K562 (cell line): ENCODE measurements around the gene OR7A10.

Experiments used
- MYC ChIP-seq, 2 experiments: fragments of 250-450 bp in 1 of 2; sonication (Bioruptor Pico) in 1 of 2; IDR thresholded peaks; 2 replicates each; pipeline versions ENCODE4 v1.5.1 to v1.6.1; 2012 to 2021; ENCODE audit warnings: low read depth in 2 of 2, borderline replicate concordance in 1 of 2, improper control_type of control experiment in 1 of 2, low read length in 1 of 2, mild to moderate bottlenecking in 1 of 2, moderate library complexity in 1 of 2
- POLR2A ChIP-seq: fragments of 450-650 bp; conservative IDR thresholded peaks from 2 replicates; pipeline ENCODE4 v1.6.1; 2016
- SAP30 ChIP-seq: fragments of 200-600 bp; sonication (generic); IDR thresholded peaks from 2 replicates; pipeline ENCODE4 v1.6.1; 2012; ENCODE audit warnings: borderline replicate concordance, low read depth, mild to moderate bottlenecking, moderate library complexity, low read length, control low read depth, inconsistent platforms; ENCODE audit not compliant: insufficient read depth, poor library complexity, severe bottlenecking
- SP1 ChIP-seq: sonication (generic); formaldehyde crosslinking; IDR thresholded peaks from 2 replicates; pipeline ENCODE4 v1.8.1; 2022; ENCODE audit warnings: mild to moderate bottlenecking, missing genetic modification reagents
- ZNF696 ChIP-seq: fragments of 250-450 bp; sonication (Bioruptor Pico); conservative IDR thresholded peaks from 2 replicates; pipeline ENCODE4 v1.4.0; 2020; ENCODE audit warnings: mild to moderate bottlenecking, moderate library complexity
- TF ChIP-seq, protein P1 (sequence below), 2 experiments: fragments of 450-650 bp in 1 of 2; sonication (generic) in 1 of 2; formaldehyde crosslinking; conservative IDR thresholded peaks; 2 replicates each; pipeline versions ENCODE4 v1.4.0 to v1.8.1; 2020 to 2022; ENCODE audit warnings: mild to moderate bottlenecking in 1 of 2, missing genetic modification reagents in 1 of 2
- TF ChIP-seq, protein P2 (sequence below): sonication (generic); formaldehyde crosslinking; IDR thresholded peaks from 2 replicates; pipeline ENCODE4 v1.8.0; 2023; ENCODE audit warnings: mild to moderate bottlenecking, missing genetic modification reagents
- TF ChIP-seq, protein P3 (sequence below), 3 experiments: IDR thresholded peaks in 2 of 3; conservative IDR thresholded peaks in 1 of 3; 2 replicates each; pipeline ENCODE4 v1.5.1; 2011 to 2012; ENCODE audit warnings: low read length in 3 of 3, mild to moderate bottlenecking in 3 of 3, control low read depth in 2 of 3, improper control_type of control experiment in 1 of 3, inconsistent platforms in 1 of 3, low read depth in 1 of 3, mixed read lengths in 1 of 3, moderate library complexity in 1 of 3; ENCODE audit not compliant: insufficient read depth in 2 of 3

DNA sequence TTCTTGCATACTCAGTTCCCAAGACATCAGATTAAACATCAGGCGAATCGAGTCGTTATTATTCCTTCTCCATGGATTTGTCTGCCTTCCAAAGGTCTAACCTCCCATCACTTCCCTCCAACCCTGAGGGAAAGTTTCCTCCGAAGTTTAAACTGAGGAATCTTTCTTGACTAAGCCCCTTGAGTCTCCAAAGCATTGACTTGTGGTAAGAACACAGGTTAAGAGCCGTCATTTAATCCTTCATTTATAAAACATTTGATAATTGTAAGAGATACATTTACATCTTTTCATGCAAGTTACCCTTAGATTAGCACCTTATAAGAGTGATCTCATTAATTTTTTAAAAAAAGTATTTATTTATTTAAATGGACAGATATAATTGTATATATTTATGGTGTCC lies at the start of gene OR7A10:
- TF ChIP-seq, protein P1, sequence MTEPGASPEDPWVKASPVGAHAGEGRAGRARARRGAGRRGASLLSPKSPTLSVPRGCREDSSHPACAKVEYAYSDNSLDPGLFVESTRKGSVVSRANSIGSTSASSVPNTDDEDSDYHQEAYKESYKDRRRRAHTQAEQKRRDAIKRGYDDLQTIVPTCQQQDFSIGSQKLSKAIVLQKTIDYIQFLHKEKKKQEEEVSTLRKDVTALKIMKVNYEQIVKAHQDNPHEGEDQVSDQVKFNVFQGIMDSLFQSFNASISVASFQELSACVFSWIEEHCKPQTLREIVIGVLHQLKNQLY (CRISPR knock-in tag; conservative IDR thresholded peaks at IDR 0.05), result no peak
- TF ChIP-seq, protein P2, sequence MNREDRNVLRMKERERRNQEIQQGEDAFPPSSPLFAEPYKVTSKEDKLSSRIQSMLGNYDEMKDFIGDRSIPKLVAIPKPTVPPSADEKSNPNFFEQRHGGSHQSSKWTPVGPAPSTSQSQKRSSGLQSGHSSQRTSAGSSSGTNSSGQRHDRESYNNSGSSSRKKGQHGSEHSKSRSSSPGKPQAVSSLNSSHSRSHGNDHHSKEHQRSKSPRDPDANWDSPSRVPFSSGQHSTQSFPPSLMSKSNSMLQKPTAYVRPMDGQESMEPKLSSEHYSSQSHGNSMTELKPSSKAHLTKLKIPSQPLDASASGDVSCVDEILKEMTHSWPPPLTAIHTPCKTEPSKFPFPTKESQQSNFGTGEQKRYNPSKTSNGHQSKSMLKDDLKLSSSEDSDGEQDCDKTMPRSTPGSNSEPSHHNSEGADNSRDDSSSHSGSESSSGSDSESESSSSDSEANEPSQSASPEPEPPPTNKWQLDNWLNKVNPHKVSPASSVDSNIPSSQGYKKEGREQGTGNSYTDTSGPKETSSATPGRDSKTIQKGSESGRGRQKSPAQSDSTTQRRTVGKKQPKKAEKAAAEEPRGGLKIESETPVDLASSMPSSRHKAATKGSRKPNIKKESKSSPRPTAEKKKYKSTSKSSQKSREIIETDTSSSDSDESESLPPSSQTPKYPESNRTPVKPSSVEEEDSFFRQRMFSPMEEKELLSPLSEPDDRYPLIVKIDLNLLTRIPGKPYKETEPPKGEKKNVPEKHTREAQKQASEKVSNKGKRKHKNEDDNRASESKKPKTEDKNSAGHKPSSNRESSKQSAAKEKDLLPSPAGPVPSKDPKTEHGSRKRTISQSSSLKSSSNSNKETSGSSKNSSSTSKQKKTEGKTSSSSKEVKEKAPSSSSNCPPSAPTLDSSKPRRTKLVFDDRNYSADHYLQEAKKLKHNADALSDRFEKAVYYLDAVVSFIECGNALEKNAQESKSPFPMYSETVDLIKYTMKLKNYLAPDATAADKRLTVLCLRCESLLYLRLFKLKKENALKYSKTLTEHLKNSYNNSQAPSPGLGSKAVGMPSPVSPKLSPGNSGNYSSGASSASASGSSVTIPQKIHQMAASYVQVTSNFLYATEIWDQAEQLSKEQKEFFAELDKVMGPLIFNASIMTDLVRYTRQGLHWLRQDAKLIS (CRISPR knock-in tag), result no peak
- TF ChIP-seq POLR2A (no peak), SP1 (CRISPR knock-in tag) (no peak), ZNF696 (CRISPR knock-in tag) (no peak), MYC (IDR thresholded peaks at IDR 0.05; ENCODE audit: low read depth, low read length) (no peak), MYC (CRISPR knock-in tag; IDR thresholded peaks at IDR 0.05; ENCODE audit: borderline replicate concordance, low read depth) (no peak), SAP30 (no peak)
- TF ChIP-seq, protein P3, sequence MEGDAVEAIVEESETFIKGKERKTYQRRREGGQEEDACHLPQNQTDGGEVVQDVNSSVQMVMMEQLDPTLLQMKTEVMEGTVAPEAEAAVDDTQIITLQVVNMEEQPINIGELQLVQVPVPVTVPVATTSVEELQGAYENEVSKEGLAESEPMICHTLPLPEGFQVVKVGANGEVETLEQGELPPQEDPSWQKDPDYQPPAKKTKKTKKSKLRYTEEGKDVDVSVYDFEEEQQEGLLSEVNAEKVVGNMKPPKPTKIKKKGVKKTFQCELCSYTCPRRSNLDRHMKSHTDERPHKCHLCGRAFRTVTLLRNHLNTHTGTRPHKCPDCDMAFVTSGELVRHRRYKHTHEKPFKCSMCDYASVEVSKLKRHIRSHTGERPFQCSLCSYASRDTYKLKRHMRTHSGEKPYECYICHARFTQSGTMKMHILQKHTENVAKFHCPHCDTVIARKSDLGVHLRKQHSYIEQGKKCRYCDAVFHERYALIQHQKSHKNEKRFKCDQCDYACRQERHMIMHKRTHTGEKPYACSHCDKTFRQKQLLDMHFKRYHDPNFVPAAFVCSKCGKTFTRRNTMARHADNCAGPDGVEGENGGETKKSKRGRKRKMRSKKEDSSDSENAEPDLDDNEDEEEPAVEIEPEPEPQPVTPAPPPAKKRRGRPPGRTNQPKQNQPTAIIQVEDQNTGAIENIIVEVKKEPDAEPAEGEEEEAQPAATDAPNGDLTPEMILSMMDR (IDR thresholded peaks at IDR 0.05 in 2 of 3, conservative IDR thresholded peaks at IDR 0.05 in 1 of 3; ENCODE audit: insufficient read depth in 2 of 3, low read depth in 1 of 3, low read length in 3 of 3), result no peak
